Measurements from ENCODE around the gene TRIM26.

GRCh38 chr6:30154061-30154460 is 59.1 kb downstream of the TRIM26 start:
- TF ChIP-seq CTCF (IDR thresholded peaks at IDR 0.05) (no peak), POLR2A (IDR thresholded peaks at IDR 0.05) (no peak), EP300 (IDR thresholded peaks at IDR 0.05; ENCODE audit: low read depth) (no peak)

Data from transverse colon (tissue), 3 donors.